ENCODE measurements around the gene SPRR2F. TPM values are rescaled to one million over a fixed set of nuclear protein-coding genes. Genes with fewer than 3 reads are reported as not detected.
A peak's percentile ranks its signal among the peaks of the same experiment; 100 is the strongest.

The SPRR2F gene
- total and polyA plus RNA-seq, 10 of the 15 experiments (the other 5 are each of a cell fraction or from before 2014, with no cell fraction given) = 0.18 to 0.27 TPM; not detected in 8

- TF ChIP-seq, protein P1, sequence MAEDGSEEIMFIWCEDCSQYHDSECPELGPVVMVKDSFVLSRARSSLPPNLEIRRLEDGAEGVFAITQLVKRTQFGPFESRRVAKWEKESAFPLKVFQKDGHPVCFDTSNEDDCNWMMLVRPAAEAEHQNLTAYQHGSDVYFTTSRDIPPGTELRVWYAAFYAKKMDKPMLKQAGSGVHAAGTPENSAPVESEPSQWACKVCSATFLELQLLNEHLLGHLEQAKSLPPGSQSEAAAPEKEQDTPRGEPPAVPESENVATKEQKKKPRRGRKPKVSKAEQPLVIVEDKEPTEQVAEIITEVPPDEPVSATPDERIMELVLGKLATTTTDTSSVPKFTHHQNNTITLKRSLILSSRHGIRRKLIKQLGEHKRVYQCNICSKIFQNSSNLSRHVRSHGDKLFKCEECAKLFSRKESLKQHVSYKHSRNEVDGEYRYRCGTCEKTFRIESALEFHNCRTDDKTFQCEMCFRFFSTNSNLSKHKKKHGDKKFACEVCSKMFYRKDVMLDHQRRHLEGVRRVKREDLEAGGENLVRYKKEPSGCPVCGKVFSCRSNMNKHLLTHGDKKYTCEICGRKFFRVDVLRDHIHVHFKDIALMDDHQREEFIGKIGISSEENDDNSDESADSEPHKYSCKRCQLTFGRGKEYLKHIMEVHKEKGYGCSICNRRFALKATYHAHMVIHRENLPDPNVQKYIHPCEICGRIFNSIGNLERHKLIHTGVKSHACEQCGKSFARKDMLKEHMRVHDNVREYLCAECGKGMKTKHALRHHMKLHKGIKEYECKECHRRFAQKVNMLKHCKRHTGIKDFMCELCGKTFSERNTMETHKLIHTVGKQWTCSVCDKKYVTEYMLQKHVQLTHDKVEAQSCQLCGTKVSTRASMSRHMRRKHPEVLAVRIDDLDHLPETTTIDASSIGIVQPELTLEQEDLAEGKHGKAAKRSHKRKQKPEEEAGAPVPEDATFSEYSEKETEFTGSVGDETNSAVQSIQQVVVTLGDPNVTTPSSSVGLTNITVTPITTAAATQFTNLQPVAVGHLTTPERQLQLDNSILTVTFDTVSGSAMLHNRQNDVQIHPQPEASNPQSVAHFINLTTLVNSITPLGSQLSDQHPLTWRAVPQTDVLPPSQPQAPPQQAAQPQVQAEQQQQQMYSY (CRISPR knock-in tag; IDR thresholded peaks at IDR 0.05) = no peak
- no peak for TF ChIP-seq ZZZ3 (IDR thresholded peaks at IDR 0.05; ENCODE audit: control insufficient read depth, insufficient read length, low read depth)
- TF ChIP-seq TCF7 (IDR thresholded peaks at IDR 0.05; ENCODE audit: borderline replicate concordance) = no peak
- TF ChIP-seq BMI1 (IDR thresholded peaks at IDR 0.05; ENCODE audit: borderline replicate concordance) = no peak
- TF ChIP-seq ZNF24 (IDR thresholded peaks at IDR 0.05) = no peak
- no peak for TF ChIP-seq WRNIP1 (IDR thresholded peaks at IDR 0.05; ENCODE audit: borderline replicate concordance, low read depth, low read length)
- no peak for TF ChIP-seq MXI1 (IDR thresholded peaks at IDR 0.05; ENCODE audit: low read depth, low read length)
- TF ChIP-seq ZBTB11 (CRISPR knock-in tag; IDR thresholded peaks at IDR 0.05) = no peak
- peak; percentile 64; the same call in 1 of the 2 replicates for TF ChIP-seq YY1 (IDR thresholded peaks at IDR 0.05; ENCODE audit: low read depth, low read length)
- TF ChIP-seq SRF (IDR thresholded peaks at IDR 0.05; ENCODE audit: low read depth in 2 of 2, low read length in 2 of 2) = no peak
- no peak for TF ChIP-seq STAT1 (conservative IDR thresholded peaks at IDR 0.05)
- TF ChIP-seq MTA3 (IDR thresholded peaks at IDR 0.05; ENCODE audit: borderline replicate concordance, low read length) = no peak
- TF ChIP-seq CEBPB (IDR thresholded peaks at IDR 0.05; ENCODE audit: borderline replicate concordance in 1 of 2, low read depth in 2 of 2, low read length in 2 of 2) = no peak
- no peak for TF ChIP-seq PAX5 (IDR thresholded peaks at IDR 0.05; ENCODE audit: borderline replicate concordance, low read depth, low read length)
- no peak for TF ChIP-seq ZNF687 (IDR thresholded peaks at IDR 0.05)
- no peak for TF ChIP-seq RAD51 (IDR thresholded peaks at IDR 0.05)
- TF ChIP-seq SREBF1 (IDR thresholded peaks at IDR 0.05; ENCODE audit: low read length) = no peak
- TF ChIP-seq, protein P2, sequence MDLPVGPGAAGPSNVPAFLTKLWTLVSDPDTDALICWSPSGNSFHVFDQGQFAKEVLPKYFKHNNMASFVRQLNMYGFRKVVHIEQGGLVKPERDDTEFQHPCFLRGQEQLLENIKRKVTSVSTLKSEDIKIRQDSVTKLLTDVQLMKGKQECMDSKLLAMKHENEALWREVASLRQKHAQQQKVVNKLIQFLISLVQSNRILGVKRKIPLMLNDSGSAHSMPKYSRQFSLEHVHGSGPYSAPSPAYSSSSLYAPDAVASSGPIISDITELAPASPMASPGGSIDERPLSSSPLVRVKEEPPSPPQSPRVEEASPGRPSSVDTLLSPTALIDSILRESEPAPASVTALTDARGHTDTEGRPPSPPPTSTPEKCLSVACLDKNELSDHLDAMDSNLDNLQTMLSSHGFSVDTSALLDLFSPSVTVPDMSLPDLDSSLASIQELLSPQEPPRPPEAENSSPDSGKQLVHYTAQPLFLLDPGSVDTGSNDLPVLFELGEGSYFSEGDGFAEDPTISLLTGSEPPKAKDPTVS (IDR thresholded peaks at IDR 0.05; ENCODE audit: low read depth, low read length) = no peak
These were observed 9.6 kb upstream of the SPRR2F start (continued) for GRCh38 chr1:153122831-153123421.

Data from GM12878 (cell line).